Caco-2 (cell line): ENCODE data around the gene SNRNP27. TPM values are rescaled to one million over a fixed set of nuclear protein-coding genes. Genes with fewer than 3 reads are reported as not detected.

Experiments used
- BruUV-seq: library from RNA; stranded (reverse); fragments of 400-500 nt; replicated peaks from 2 replicates; lab custom pipeline; 2021; lab: Mats Ljungman, UMichigan
- CTCF ChIA-PET: fragments of 300-600 bp; sonication (Branson Sonifier 250); formaldehyde crosslinking; loops from one replicate; lab custom pipeline; 2022; ENCODE audit warnings: antibody characterized with exemption; lab: Charles Lee
- POLR2A ChIA-PET: fragments of 300-600 bp; sonication (Branson Sonifier 250); formaldehyde crosslinking; loops from one replicate; lab custom pipeline; 2022; ENCODE audit warnings: antibody characterized with exemption; lab: Charles Lee
- DNase-seq, 2 experiments: peaks; one replicate each; pipeline versions ENCODE4 v3.0.0 to v3.0.0-alpha.2; 2020 to 2022
- H3K27me3 ChIP-seq: replicated peaks from 2 replicates; pipeline ENCODE4 v1.6.0; 2011; ENCODE audit warnings: low read length; ENCODE audit not compliant: control insufficient read depth, insufficient read depth
- H3K36me3 ChIP-seq: 2 replicates; pipeline ENCODE4 v1.5.1; 2011; ENCODE audit warnings: low read length; ENCODE audit not compliant: control insufficient read depth, insufficient read depth
- H3K4me1 ChIP-seq: fragments of 250-450 bp; sonication (Bioruptor Pico); 2 replicates; pipeline ENCODE4 v1.5.1; 2020; ENCODE audit warnings: mild to moderate bottlenecking
- H3K4me3 ChIP-seq: 2 replicates; pipeline ENCODE4 v1.5.1; 2011; ENCODE audit warnings: low read depth, mild to moderate bottlenecking, control low read depth, low read length
- H3K9me3 ChIP-seq: fragments of 250-450 bp; sonication (Bioruptor Pico); 2 replicates; pipeline ENCODE4 v1.5.1; 2020; ENCODE audit warnings: mild to moderate bottlenecking, moderate library complexity
- H3K27ac Mint-ChIP-seq: one replicate; pipeline ENCODE4 v1.8.0; 2022; ENCODE audit warnings: mixed read lengths; ENCODE audit not compliant: unreplicated experiment
- H3K27me3 Mint-ChIP-seq: one replicate; pipeline ENCODE4 v1.8.0; 2022; ENCODE audit warnings: mixed read lengths; ENCODE audit not compliant: insufficient read depth, unreplicated experiment
- H3K36me3 Mint-ChIP-seq: one replicate; pipeline ENCODE4 v1.8.0; 2022; ENCODE audit warnings: mild to moderate bottlenecking, mixed read lengths; ENCODE audit not compliant: insufficient read depth, unreplicated experiment
- H3K4me1 Mint-ChIP-seq: one replicate; pipeline ENCODE4 v1.8.0; 2022; ENCODE audit warnings: low read depth, mixed read lengths; ENCODE audit not compliant: unreplicated experiment
- H3K4me3 Mint-ChIP-seq: one replicate; pipeline ENCODE4 v1.8.0; 2022; ENCODE audit warnings: mild to moderate bottlenecking, moderate library complexity, mixed read lengths; ENCODE audit not compliant: unreplicated experiment
- H3K9me3 Mint-ChIP-seq: one replicate; pipeline ENCODE4 v1.8.0; 2022; ENCODE audit warnings: mixed read lengths; ENCODE audit not compliant: unreplicated experiment
- intact Hi-C: fragments of 100-400 bp; cut with micrococcal nuclease; formaldehyde crosslinking; loops from one replicate; pipeline ENCODE4 v1.10.0; 2022; ENCODE audit not compliant: unreplicated experiment
- total RNA-seq: library from RNA; stranded (reverse); gene quantifications from 2 replicates; pipeline ENCODE4 v1.2.3, GENCODE V29; 2022
- TF ChIP-seq, protein P1 (sequence below), 2 experiments: fragments of 200-600 bp in 1 of 2; IDR thresholded peaks; 1 replicate in 1 of 2; 2 replicates in 1 of 2; pipeline versions ENCODE4 v1.5.1 to v1.8.0; 2011 to 2022; ENCODE audit warnings: antibody characterized with exemption in 1 of 2, control low read depth in 1 of 2, inconsistent platforms in 1 of 2, low read depth in 1 of 2, low read length in 1 of 2, mild to moderate bottlenecking in 1 of 2, moderate library complexity in 1 of 2; ENCODE audit not compliant: insufficient read depth in 1 of 2, severe bottlenecking in 1 of 2, unreplicated experiment in 1 of 2

The SNRNP27 gene
- total RNA-seq, 1 experiment from 2014 or later, result 49.7 TPM

DNA sequence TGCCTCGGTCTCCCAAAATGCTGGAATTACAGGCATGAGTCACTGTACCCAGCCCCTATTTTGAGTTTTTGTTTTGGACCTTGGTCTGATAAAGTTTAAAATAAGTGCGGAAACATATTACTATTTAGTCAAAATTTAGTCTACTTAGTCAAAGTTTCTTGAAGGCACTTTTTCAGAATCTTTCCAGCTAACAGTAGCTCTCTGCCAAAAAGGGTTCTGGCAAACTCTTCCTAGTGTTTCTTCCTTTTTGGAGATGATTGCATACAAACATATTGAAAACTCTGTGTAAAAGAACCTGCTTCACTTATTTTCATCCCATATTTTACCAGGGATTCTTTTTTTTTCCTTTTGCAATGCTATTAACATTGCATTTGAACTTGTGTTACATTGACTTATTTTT lies 35.5 kb upstream of the SNRNP27 start:
- DNase-seq, result no peak

DNA sequence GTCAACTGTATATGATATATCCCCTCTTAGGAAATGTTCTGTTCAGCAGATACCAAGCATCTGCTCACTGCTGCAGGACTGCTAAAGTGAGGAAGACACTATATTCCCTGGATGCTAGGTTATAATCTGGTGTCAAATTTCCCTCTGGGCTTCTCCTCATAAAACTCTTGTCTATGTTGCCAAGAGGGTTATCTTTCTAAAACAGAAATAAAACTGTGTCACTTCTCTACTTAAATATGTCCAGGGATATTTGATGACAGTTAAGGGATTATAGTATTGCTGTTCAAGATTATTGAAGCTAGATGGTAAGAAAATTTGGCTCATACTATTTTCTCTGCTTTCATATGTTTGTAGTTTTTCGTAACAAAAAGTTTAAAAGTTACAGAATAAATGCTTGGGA lies 30.5 kb upstream of the SNRNP27 start:
- Mint-ChIP-seq H3K36me3 (peaks cover 16% of the 10 kb centered on the region), H3K4me1 (no peaks in the 10 kb centered on the region), H3K9me3 (no peaks in the 10 kb centered on the region), H3K27me3 (no peaks in the 10 kb centered on the region), H3K4me3 (no peak overlapping the region), H3K27ac (no peak overlapping the region)
- no peak for DNase-seq
- CTCF ChIA-PET, result interaction anchor here (0.6 kb wide), 1 partner anchor 127 kb away, joined by 3 read pairs; no protein-coding TSS in a partner anchor
- no TSS peak for BruUV-seq
- no peak overlapping the region for H3K4me3 ChIP-seq
- peaks cover 3% of the 10 kb centered on the region for H3K36me3 ChIP-seq
- intact Hi-C loops, result no loop called here
- no peaks in the 10 kb centered on the region for H3K9me3 ChIP-seq
- H3K4me1 ChIP-seq, result no peaks in the 10 kb centered on the region
- POLR2A ChIA-PET, result interaction anchor here (0.6 kb wide), 1 partner anchor 10 kb away, joined by 3 read pairs; no protein-coding TSS in a partner anchor
- no peaks in the 10 kb centered on the region for H3K27me3 ChIP-seq
- TF ChIP-seq, protein P1, sequence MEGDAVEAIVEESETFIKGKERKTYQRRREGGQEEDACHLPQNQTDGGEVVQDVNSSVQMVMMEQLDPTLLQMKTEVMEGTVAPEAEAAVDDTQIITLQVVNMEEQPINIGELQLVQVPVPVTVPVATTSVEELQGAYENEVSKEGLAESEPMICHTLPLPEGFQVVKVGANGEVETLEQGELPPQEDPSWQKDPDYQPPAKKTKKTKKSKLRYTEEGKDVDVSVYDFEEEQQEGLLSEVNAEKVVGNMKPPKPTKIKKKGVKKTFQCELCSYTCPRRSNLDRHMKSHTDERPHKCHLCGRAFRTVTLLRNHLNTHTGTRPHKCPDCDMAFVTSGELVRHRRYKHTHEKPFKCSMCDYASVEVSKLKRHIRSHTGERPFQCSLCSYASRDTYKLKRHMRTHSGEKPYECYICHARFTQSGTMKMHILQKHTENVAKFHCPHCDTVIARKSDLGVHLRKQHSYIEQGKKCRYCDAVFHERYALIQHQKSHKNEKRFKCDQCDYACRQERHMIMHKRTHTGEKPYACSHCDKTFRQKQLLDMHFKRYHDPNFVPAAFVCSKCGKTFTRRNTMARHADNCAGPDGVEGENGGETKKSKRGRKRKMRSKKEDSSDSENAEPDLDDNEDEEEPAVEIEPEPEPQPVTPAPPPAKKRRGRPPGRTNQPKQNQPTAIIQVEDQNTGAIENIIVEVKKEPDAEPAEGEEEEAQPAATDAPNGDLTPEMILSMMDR (IDR thresholded peaks at IDR 0.05; ENCODE audit: insufficient read depth in 1 of 2, low read depth in 1 of 2, low read length in 1 of 2, severe bottlenecking in 1 of 2, unreplicated experiment in 1 of 2), result no peak

More for the DNA sequence above, 35.5 kb upstream of the SNRNP27 start:
- H3K36me3 Mint-ChIP-seq, result no peaks in the 10 kb centered on the region
- no peaks in the 10 kb centered on the region for H3K4me1 Mint-ChIP-seq
- Histone ChIP-seq H3K9me3 (no peaks in the 10 kb centered on the region), H3K36me3 (no peaks in the 10 kb centered on the region), H3K4me1 (no peaks in the 10 kb centered on the region), H3K27me3 (no peaks in the 10 kb centered on the region), H3K4me3 (no peak overlapping the region)
- H3K27ac Mint-ChIP-seq, result no peak overlapping the region
- no peak overlapping the region for H3K4me3 Mint-ChIP-seq
- POLR2A ChIA-PET, result no interaction called here
- no TSS peak for BruUV-seq
- TF ChIP-seq, protein P1 (IDR thresholded peaks at IDR 0.05; ENCODE audit: insufficient read depth in 1 of 2, low read depth in 1 of 2, low read length in 1 of 2, severe bottlenecking in 1 of 2, unreplicated experiment in 1 of 2), result no peak
- no peaks in the 10 kb centered on the region for H3K9me3 Mint-ChIP-seq
- H3K27me3 Mint-ChIP-seq, result no peaks in the 10 kb centered on the region
- CTCF ChIA-PET, result interaction anchor here (0.6 kb wide), 1 partner anchor 904 kb away, joined by 3 read pairs; no protein-coding TSS in a partner anchor
- intact Hi-C loops, result no loop called here

DNA sequence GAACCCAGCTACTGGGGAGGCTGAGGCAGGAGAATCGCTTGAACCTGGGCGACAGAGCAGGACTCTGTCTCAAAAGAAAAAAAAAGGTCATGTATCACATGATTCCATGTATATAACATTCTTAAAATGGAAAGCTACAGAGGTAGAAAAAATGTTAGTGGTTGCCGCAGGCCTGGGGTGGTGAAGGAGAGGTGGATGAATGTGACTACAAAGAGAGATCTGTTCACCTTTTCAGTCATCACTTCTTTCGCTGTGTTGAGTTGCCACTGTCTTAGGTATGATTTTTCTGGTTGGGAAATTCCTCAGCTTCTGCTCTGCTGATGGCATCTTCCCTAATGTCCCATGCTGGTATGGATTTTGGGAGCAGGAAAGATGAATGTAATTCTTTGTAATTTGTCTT lies 5.3 kb upstream of the SNRNP27 start:
- ChIA-PET POLR2A (no interaction called here), CTCF (no interaction called here)
- H3K4me3 Mint-ChIP-seq, result no peak overlapping the region
- Histone ChIP-seq H3K36me3 (no peaks in the 10 kb centered on the region), H3K27me3 (no peaks in the 10 kb centered on the region), H3K4me1 (no peaks in the 10 kb centered on the region), H3K9me3 (no peaks in the 10 kb centered on the region), H3K4me3 (no peak overlapping the region)
- intact Hi-C loops, result no loop called here
- H3K27me3 Mint-ChIP-seq, result no peaks in the 10 kb centered on the region
- no peaks in the 10 kb centered on the region for H3K4me1 Mint-ChIP-seq
- H3K9me3 Mint-ChIP-seq, result no peaks in the 10 kb centered on the region
- H3K27ac Mint-ChIP-seq, result no peak overlapping the region
- TF ChIP-seq, protein P1 (IDR thresholded peaks at IDR 0.05; ENCODE audit: insufficient read depth in 1 of 2, low read depth in 1 of 2, low read length in 1 of 2, severe bottlenecking in 1 of 2, unreplicated experiment in 1 of 2), result no peak
- BruUV-seq, result no TSS peak
- no peaks in the 10 kb centered on the region for H3K36me3 Mint-ChIP-seq
- no peak for DNase-seq
